PC-9 (cell line): ENCODE measurements around the gene ITIH5.

Experiments
- EZH2 ChIP-seq: fragments of 200-600 bp; sonication (generic); IDR thresholded peaks from 2 replicates; pipeline ENCODE4 v1.8.0; 2017; ENCODE audit warnings: antibody characterized with exemption, low read depth
- TF ChIP-seq, protein P1 (sequence below): fragments of 200-600 bp; sonication (generic); conservative IDR thresholded peaks from 2 replicates; pipeline ENCODE4 v1.6.1; 2017; ENCODE audit warnings: mixed run types, antibody characterized with exemption, mild to moderate bottlenecking, moderate library complexity

- TF ChIP-seq, protein P1, sequence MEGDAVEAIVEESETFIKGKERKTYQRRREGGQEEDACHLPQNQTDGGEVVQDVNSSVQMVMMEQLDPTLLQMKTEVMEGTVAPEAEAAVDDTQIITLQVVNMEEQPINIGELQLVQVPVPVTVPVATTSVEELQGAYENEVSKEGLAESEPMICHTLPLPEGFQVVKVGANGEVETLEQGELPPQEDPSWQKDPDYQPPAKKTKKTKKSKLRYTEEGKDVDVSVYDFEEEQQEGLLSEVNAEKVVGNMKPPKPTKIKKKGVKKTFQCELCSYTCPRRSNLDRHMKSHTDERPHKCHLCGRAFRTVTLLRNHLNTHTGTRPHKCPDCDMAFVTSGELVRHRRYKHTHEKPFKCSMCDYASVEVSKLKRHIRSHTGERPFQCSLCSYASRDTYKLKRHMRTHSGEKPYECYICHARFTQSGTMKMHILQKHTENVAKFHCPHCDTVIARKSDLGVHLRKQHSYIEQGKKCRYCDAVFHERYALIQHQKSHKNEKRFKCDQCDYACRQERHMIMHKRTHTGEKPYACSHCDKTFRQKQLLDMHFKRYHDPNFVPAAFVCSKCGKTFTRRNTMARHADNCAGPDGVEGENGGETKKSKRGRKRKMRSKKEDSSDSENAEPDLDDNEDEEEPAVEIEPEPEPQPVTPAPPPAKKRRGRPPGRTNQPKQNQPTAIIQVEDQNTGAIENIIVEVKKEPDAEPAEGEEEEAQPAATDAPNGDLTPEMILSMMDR: no peak
- TF ChIP-seq EZH2: no peak
These were observed 121.0 kb downstream of the ITIH5 start for GRCh38 chr10:7545792-7546191.
